ENCODE results near the gene RPS21. TPM values are rescaled to one million over a fixed set of nuclear protein-coding genes. Genes with fewer than 3 reads are reported as not detected.
A peak's percentile ranks its signal among the peaks of the same experiment; 100 is the strongest.

The RPS21 gene
- total and polyA plus RNA-seq, 2 of the 13 experiments (the other 11 are each of a cell fraction or from before 2014, with no cell fraction given), result 2,647 to 11,063 TPM

- no TSS peak for BruUV-seq (replicated peaks)
- Histone ChIP-seq H4K20me1 (ENCODE audit: insufficient read depth, low read length) (no peaks in the 10 kb centered on the region; the same call in 1 of the 2 replicates), H3K4me1 (ENCODE audit: insufficient read depth, low read length) (peaks cover 9% of the 10 kb centered on the region; the same call in 1 of the 2 replicates), H3K4me3 (replicated peaks in 1 of 3; ENCODE audit: insufficient read depth in 1 of 3, low read depth in 2 of 3, low read length in 3 of 3) (no peak overlapping the region), H3K9me3 (ENCODE audit: low read length) (no peaks in the 10 kb centered on the region), H3K27me3 (ENCODE audit: control insufficient read depth in 1 of 2, insufficient read depth in 2 of 2, low read length in 2 of 2) (peaks cover 22 to 79% of the 10 kb centered on the region in 2 experiments), H3K36me3 (replicated peaks in 1 of 2; ENCODE audit: control insufficient read depth in 1 of 2, insufficient read depth in 2 of 2, low read length in 2 of 2) (no peaks in the 10 kb centered on the region), H3K4me2 (ENCODE audit: low read depth, low read length) (no peak overlapping the region), H3K79me2 (ENCODE audit: insufficient read depth, low read length) (no peaks in the 10 kb centered on the region), H3K9ac (ENCODE audit: insufficient read depth, low read depth, low read length) (no peak overlapping the region), H3K27ac (ENCODE audit: extremely low read length, insufficient read depth, low read length) (no peak overlapping the region), H2AFZ (ENCODE audit: low read length) (no peak overlapping the region)
- WGBS (ENCODE audit: low lambda C conversion rate), result 63% methylated on average over 6 of the region's 6 CpGs
- in situ Hi-C loops (cut with HindIII; ENCODE audit: extremely low pct_ligation_motif_present, low pct_unique_long_range_greater_than_20kb), result no loop called here
- no peak for FAIRE-seq
- intact Hi-C loops (cut with micrococcal nuclease; ENCODE audit: unreplicated experiment), result no loop called here
- no peak for ATAC-seq
- ChIA-PET CTCF (ENCODE audit: low intra/inter-chr PET ratio, low total read pairs) (no interaction called here), POLR2A (no interaction called here)
- TF ChIP-seq RORA (CRISPR knock-in tag; IDR thresholded peaks at IDR 0.05), result no peak
- no peak for TF ChIP-seq ZFP62 (CRISPR knock-in tag; IDR thresholded peaks at IDR 0.05)
- no peak for TF ChIP-seq ZNF687 (CRISPR knock-in tag; IDR thresholded peaks at IDR 0.05)
- peak; percentile 18; the same call in 1 of the 2 replicates for TF ChIP-seq ZNF280B (CRISPR knock-in tag; IDR thresholded peaks at IDR 0.05; ENCODE audit: borderline replicate concordance)
- TF ChIP-seq TCF7L2 (IDR thresholded peaks at IDR 0.05; ENCODE audit: low read depth, low read length), result no peak
- no peak for TF ChIP-seq ZSCAN5A (CRISPR knock-in tag; IDR thresholded peaks at IDR 0.05; ENCODE audit: borderline replicate concordance)
- peak; percentile 95 for TF ChIP-seq MNT (IDR thresholded peaks at IDR 0.05)
- no peak for DNase-seq (ENCODE audit: low spot score)
These were observed 34.8 kb downstream of the RPS21 start for GRCh38 chr20:62421716-62421990.

Data from HepG2 (cell line).